Hypothalamus (tissue), 51 donors: Measurements from ENCODE around the gene TUBA4A.

Source experiments
- DNase-seq, 51 donors: peaks; one replicate each; lab custom pipeline; 2025; lab: John Stamatoyannopoulos, UW

The TUBA4A gene

DNA sequence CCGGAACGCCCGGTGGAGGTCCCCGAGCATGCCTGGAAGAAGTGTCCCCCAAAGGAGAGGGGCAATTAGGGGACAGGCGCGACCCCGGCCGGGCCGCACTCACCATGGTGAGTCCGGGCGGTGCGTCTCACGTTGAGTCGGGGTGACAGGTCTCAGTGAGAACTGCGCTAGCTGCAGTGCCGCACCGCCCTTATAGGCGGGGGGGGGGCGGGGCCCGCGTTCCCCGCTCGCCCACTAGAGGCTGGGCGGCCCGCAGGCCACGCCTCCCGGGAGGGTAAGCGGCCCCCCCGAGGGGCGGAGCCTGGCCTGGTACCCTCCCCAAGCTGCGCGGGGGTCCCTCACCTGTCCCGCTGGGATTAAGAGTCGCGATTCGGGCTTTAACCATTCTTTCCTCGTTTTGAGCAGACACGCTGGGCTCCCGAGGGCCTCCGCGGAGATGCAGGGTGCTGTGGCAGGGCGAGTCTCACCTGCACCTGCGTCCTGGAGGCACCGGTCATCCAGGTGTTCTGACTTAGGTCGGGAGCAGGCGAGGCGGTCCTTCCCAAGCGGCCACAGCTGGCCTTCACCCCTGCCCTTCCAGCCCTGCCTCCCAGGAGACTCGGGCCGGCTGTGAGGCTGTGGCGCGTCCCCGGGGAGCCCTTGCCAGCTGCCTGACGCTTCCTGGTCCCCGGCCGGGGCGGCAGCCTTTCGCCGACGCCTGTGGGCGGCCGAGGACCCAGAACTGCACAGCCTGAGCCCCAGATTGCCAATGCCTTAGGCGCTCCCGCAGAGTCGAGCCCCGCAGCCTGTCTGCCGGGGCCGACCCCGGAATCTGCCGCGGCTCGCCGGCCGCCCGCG is at the start of gene TUBA4A:
TSS of gene TUBA4A (minus strand) at position 166 of the 837 bp plus-strand sequence. CDS start at position 106, 60 bp downstream.
- peak in 48 of 51 donors; percentile 21 to 88 (median 72) for DNase-seq

DNA sequence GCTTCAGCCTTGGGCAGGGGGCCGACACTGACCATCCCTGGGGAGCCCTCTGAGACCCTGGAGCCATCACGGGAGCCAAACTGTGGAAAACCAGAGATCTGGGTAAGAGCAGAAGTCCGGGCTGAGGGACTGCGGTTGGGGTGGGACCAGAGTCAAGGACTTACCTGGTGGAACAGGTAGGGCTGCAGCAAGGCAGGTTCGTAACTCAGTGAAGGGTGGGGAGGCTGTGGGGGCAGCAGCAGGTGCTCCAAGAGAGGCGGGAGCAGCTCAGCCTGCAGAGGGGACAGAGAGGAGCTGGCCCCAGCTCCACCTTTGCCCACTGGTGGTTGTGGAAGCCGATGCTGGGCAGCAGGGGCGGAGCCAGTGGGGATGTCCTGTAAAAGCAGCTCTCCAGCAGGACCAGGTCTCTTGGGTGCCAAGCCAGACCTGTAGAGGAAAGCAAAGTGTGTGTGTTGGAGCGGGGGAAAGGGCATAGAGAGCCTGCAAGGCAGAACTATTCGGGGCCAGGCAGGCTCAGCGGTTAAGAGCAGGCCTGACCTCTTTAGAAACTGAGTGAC is 48.8 kb upstream of the TUBA4A start:
- DNase-seq: no peak

DNA sequence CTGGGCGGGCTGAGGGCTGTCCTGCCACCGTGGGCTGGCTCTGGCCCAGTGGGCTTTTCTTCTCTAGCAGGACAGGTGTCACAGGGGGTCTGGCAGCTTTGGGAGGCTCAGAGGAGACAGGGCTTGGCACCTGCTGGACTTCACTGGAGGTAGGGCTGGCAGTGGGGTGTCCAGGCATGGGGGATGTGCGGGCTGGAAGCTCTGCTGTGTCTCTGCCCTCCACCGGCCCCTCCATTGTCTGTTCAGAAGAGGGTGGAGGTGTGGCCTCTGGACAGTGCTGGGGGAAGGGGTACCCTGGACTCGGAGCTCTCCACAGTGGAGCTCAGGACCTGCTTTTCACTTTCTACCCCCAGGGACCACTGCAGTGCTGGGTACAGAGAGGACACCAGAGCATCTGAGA is 46.3 kb upstream of the TUBA4A start:
- DNase-seq: no peak

DNA sequence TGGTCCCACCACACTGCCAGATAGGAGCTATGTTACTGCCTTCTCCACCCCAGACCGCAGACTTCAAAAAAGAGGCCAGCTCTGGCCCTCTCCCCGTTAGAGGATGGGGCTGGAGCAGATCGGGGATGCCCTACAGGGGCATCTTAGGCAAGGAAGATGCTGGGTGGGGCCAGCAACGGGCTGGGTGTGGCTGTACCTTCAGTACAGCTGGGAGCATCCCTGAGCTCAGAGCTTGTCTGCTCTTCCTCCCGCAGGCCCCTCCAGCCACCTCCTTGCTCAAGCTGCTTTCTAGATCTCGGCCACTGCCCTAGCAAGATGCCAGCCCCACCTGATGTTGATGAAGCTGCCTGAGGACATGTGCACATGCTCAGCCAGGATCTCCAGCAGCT is 45.6 kb upstream of the TUBA4A start:
- no peak for DNase-seq

DNA sequence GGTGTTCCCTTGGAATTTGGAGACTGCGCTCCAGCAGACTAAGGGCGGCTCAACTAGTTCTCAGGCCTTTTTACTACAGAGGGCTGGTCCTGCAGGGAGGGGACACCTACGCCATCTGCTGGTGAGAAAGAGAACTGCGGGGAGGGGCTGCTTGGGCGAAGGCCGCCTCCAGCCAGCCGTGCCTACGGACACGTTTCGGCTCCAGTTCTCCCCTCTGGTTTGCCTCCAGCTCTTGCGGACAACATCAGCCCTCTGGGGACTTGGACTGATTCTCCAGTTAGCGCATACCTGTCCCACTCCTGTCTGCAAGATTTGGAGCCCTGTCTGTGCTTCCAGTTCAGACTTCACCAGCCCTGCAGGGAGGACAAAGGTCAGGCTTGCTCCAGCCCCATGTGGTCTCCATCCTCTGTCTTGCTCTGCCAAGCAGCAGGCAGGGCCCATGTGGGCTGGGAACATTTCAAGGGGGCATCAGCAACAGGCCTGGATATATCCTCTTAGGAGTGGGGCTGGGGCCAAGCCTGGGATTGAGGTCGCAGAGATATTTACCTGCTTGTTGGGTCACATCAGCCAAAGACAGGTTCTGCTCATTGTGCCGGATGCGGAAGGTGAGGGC is 45.1 kb upstream of the TUBA4A start:
- DNase-seq: peak in 48 of 51 donors; percentile 35 to 92 (median 77)

DNA sequence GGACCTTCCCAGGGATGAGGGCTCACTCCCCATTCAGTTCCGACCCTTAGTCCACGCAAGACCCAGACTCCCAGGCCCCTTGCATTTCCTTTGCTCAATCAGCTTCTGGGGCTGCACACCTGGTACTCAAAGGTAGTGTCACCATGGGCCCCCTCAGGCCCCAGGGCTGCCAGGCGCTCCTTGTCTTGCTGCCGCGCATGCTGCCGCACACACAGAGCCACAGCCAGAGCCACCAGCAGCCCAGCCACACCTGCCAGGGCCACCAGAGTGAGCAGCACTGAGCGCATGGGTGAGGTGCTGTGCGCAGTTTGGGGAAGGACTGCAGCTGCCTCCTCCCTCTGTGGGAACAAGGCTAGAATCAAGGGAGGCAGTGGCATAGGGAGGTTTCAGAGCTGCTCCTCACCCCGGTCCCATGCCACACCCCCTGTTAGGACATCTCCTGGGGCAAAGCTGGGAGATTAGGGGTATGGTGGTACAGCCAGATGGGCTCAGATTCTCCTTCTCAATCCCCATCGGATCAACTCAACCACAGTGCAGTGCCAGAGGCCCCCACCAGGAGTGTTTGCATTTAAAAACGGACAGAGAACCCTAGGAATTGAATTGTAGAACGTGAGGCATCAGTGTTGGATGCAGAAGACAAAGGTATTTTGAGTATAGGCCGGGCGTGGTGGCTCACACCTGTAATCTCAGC is 44.2 kb upstream of the TUBA4A start:
- DNase-seq: no peak

DNA sequence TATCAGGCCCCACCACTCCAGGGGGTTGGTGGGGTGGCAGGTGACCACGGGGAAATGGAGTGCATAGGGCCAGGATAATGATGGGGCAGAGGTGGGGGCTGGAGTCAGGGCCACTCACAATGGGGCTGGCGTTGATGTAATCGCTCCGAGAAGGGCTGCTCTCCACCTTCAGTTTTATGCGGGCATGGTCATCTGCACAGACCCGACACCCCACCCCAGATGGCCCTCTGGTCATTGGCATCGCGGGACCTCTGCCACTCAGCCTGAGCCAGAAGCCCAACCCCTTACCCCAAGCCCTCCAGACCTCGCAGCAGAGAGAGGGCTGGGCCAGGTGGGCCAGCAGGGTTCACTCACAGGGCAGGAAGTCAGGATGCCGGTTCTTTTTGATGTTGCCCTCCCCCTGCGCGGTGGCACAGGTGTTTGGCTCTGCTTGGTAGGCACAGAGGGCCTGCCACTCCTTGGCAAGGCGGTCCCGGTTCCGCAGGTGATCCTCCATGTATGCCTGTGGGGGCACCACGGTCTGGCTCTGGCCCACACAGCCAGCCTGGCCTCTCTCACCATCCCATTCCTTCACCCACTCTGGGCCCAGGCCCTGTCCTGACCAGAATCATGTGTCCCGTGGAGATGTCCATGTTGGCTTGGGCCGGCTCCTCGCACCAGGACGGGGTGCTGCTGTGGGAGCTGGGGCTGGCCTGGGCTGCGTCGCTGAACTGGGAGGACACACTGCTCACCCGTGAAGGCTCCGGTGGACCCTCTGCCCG is 43.1 kb upstream of the TUBA4A start:
- DNase-seq: no peak

DNA sequence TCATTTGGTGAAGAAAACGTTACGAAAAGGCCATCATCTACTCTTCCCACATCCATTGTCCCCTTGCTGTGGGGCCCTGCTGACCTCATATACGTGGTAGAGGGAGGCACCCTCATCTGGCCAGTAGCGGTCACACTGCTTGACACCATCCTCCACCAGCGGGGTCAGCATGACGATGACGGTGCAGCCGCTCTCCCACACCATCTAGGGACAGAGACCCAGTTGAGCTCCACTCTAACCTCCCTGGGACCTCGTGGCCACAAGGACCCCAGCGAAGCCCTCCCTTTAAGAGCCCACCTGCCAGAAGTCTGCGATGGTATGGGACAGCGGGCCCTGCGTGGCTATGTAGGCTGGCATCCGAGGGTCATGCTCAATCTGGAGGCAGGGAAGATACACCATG is 42.4 kb upstream of the TUBA4A start:
- DNase-seq: no peak

DNA sequence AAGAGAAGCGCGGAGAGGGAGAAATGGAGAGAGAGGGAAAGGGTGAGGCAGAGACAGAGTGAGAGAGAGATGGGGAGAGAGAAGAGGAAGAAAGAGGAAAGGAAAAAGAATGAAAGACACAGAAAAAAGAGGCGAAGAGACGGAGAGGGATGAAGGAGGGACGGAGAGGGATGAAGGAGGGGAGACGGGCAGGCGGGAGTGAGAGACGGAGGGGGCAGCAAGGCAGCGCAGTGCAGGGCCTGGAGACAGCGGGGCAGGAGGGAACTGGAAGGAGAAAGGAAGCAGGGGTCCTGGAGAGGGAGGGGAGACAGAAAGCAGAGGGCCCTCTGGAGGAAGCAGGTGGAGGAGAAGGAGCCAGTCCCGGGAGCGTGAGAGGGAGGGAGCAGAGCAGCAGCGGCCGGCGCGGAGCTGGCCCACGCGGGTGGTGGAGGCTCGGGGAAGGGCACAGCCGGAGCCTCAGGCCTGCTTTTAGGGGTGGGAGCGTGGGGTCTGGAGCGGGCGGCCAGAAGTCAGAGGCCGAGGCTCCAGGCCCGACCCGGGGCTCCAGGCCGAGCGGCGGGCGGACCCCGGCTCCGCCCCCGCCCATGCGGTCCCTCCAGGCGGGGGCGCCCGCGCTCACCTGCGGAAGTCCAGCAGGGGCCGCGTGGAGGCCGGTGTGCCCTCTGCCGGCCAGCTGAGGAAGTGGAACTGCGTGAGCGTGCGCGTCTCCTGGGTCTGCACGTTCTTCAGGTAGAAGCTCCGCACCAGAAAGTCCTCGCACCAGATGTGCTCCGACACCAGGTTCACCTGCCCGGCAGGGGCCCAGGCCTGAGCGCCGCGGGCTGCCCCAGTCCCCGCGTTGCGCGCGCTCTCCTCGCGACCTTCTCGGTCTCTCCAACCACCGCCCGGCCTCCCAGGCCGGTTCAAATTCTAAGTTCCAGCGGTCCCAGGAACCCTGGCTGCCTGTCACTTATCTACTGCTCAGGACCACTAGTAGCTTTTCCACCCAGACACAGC is 40.9 kb upstream of the TUBA4A start:
- peak in 45 of 51 donors; percentile 14 to 87 (median 74) for DNase-seq

DNA sequence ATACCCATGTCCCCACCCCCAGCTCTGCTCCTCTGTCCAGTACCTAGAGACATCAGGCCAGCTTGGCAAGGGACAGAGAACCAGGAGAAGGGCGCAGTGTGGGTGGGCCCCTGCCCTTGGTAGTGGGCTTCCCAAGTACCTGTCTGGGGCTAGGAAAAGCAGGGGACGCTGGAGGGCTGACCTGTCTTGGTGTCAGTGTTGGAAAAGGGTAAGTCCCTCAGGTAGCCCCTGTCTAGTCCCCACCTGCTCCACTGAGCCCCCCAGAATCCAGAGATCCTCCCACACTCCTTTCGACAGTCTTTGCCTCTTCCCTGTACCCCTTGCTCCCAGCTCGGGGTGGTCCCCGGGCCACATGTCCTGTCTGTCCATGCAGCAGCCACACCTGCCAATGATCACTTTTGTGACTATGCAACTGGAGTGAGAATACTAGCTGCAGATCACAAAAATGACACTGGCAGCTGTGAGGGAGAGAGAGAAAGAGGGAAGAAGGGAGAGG is 40.1 kb upstream of the TUBA4A start:
- DNase-seq: no peak

DNA sequence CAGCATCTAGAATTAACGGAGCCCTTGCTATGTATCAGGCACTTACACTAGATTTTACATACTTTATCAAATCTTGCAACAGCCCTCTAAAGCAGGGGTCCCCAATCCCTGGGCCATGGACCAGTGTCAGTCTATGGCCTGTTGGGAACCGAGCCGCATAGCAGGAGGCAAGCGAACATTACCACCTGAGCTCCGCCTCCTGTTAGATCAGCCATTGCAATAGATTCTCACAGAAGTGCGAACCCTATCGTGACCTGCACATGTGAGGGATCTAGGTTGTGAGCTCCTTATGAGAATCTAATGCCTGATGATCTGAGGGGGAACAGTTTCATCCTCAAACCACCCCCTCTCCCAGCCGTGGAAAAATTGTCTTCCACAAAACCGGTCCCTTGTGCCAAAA is 38.9 kb upstream of the TUBA4A start:
- no peak for DNase-seq

DNA sequence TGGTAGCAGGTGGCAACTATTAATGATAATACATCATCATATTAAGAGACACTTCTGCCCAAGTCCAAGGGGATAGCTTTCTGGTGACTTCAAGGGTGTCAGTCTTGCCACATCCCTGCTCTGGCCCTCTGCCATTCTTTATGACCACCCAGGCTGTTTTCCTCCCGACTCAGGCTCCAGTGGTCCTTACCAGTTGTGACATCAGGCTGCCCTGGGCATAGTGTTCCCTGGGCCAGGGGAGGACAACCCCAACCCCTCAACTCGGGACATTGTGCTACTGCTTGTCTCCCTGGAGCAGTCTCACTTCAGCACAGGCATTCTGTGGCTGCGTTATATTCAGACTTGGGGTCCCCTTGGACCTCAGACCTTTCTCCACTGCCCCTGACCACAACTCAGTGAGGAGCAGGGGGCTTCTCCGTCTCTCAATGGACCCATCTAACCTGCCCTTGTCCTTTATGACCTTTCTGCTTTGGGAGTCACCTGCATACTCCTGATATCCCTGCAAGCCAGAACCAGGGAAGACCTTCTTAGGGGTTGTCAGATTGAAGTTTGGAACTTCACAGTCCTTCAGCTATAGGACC is 38.3 kb upstream of the TUBA4A start:
- DNase-seq: no peak

DNA sequence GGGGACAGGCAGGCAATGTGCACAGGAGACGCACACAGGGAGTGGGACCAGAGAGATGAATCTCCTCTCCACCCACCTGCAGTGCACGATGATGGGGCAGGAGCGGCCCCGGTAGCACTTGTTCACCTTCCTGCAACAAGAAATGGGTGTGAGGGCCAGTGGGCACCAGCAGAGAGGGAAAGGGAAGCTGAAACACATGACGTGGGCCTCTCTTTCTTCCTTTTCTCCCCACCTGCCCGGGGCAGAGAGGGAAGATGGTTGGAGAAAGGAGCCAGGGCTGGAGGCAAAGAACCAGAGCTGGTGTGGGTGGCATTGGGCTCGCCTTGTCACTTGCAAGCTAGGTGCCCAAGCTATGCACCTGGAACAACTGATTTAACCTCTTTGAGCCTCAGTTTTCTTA is 37.7 kb upstream of the TUBA4A start:
- DNase-seq: no peak

DNA sequence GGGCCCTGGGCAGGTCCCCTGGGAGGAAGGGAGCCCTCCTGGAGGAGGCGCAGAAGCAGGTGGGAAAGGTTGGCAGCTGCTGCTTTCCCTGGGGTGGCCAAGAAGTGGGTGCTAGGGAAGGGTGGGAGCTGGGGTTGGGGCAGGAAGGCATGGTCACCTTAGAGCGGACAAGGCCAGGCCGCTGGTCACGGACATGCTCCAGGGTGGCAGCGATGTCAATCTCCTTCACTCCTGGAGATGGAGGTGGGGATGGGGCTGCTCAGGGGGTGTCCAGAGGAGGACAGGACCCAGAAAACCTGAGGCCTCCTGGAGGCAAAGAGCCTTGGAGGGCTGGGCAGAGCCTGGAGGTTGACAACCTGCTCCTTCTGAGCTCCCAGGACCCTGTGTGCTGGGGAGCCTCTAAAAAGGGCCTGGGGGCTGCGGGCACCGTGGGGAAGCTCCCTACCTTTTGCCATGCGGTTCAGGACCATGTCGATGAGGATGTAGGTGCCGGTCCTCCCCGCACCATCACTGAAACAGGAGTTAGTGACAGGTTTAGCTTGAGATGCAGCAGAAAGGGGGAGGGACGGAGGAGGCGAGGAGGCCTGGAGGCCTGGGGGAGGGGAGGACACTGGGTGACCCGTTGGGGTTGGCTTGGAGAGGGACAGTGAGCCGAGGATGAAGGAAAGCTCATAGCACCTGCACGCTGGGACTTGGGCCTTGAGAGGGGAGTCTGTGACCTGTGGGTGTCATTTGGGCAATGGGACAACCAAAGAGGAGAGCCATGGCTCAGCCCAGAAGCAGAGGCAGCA is 36.9 kb upstream of the TUBA4A start:
- DNase-seq: no peak

DNA sequence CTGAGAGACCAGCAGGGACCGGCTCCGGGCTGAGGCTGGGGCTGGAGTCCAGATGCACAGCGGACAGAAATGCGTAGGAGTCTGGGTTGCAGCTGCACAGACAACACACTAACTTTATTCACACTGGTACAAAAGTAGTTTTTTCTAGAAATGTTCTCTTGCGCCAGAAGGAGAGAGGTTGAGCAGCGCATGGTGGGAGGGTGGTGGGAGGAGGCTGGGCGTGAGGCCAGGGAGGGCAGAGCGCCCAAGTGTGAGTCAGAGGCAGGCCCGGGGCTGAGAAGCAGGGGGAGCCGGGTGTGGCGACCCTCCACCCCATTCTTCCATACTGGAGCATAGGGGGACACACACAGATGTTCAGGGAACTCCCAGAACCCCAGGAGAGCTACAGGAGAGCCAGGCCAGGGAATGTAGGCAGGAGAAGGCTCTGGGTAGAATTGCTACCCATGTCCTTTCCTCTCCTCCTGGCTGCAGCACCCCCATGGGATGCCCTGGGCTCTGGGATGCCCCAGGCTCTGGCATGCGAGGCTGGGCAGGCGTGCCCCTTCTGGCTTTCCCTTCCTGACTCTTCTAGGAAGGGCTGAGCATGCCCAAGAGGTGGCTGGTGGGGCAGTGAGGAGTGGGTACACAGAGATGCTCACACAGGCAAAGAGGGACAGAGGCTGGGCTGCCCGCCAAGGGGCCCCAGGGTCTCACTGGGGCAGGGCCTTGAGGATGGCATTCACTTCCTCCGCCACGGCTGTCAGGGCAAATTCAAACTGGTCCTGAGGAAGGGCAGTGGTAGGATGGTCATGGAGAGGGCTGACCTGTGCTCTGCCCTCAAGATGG is 36.0 kb upstream of the TUBA4A start:
- DNase-seq: peak in 49 of 51 donors; percentile 25 to 94 (median 79)

DNA sequence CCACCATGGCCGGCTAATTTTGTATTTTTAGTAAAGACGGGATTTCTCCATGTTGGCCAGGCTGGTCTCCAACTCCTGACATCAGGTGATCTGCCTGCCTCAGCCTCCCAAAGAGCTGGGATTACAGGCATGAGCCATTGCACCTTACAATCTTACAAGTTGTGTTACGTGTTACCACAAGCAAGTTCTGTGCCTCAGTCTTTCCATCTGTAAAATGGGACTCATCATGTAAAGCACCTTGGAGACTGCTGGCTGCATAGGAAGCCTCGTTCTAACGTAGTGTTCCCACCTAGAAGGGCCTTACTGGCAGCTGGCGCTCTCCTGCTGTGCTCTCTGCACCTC is 35.4 kb upstream of the TUBA4A start:
- no peak for DNase-seq
